A549 (cell line): Measurements from ENCODE around the gene CAMK2N2. TPM values are rescaled to one million over a fixed set of nuclear protein-coding genes. Genes with fewer than 3 reads are reported as not detected.

ENCODE experiments used
- ATAC-seq, 2 experiments: fragments of 200-7000 bp in 1 of 2; fragments of >200 bp in 1 of 2; cut with Nextera tagmentation in 1 of 2; cut with Tn5 transposase in 1 of 2; 3 replicates each; pipeline versions ENCODE4 v1.8.0 to v1.9.1; 2018 to 2020; ENCODE audit warnings: mild to moderate bottlenecking in 1 of 2, moderate library complexity in 1 of 2
- CTCF ChIA-PET: fragments of 300-600 bp; sonication (Branson Sonifier 250); formaldehyde crosslinking; extraction: SDS; loops from one replicate; lab custom pipeline; 2021; ENCODE audit warnings: antibody characterized with exemption, inconsistent platforms; lab: Yijun Ruan, JAX
- POLR2A ChIA-PET: fragments of 350-600 bp; formaldehyde crosslinking; extraction: SDS; loops from one replicate; lab custom pipeline; 2021; ENCODE audit warnings: antibody characterized with exemption, inconsistent platforms; lab: Yijun Ruan, JAX
- DNase-seq, 2 experiments: peaks; one replicate each; pipeline versions ENCODE4 v3.0.0 to v3.0.0-alpha.2; 2011 to 2016; ENCODE audit warnings: low read depth in 1 of 2, low spot score in 1 of 2
- FAIRE-seq: peaks from 2 replicates; lab custom pipeline; 2011; peaks lifted over from hg19 to GRCh38; lab: Jason Lieb, UNC
- H3K27ac ChIP-seq, 2 experiments: fragments of >200 bp; sonication (Bioruptor Twin); formaldehyde crosslinking; 3 replicates each; pipeline ENCODE4 v1.5.1; 2016 to 2017
- H3K4me1 ChIP-seq: fragments of >200 bp; sonication (Bioruptor Twin); formaldehyde crosslinking; 3 replicates; pipeline ENCODE4 v1.6.1; 2016
- H3K4me2 ChIP-seq: fragments of >200 bp; sonication (Bioruptor Twin); formaldehyde crosslinking; 3 replicates; pipeline ENCODE4 v1.6.1; 2016
- H3K4me3 ChIP-seq: fragments of >200 bp; sonication (Bioruptor Twin); formaldehyde crosslinking; 3 replicates; pipeline ENCODE4 v1.5.1; 2016
- H3K9me3 ChIP-seq: fragments of >200 bp; sonication (Bioruptor Twin); formaldehyde crosslinking; 3 replicates; pipeline ENCODE4 v1.6.1; 2016
- BHLHE40 ChIP-seq: IDR thresholded peaks from 2 replicates; pipeline ENCODE4 v1.6.1; 2012; ENCODE audit warnings: low read depth, low read length, inconsistent platforms
- CEBPB ChIP-seq, 2 experiments: fragments of >200 bp in 1 of 2; sonication (Bioruptor Twin) in 1 of 2; formaldehyde crosslinking in 1 of 2; IDR thresholded peaks; 2 replicates each; pipeline ENCODE4 v1.6.1; 2012 to 2016
- CHD4 ChIP-seq: fragments of 200-600 bp; sonication (generic); IDR thresholded peaks from 2 replicates; pipeline ENCODE4 v1.6.1; 2016; ENCODE audit warnings: antibody characterized with exemption, mild to moderate bottlenecking, borderline replicate concordance
- EHMT2 ChIP-seq: fragments of 200-600 bp; sonication (generic); IDR thresholded peaks from 2 replicates; pipeline ENCODE4 v1.6.1; 2016; ENCODE audit warnings: antibody characterized with exemption, low read depth, mild to moderate bottlenecking, moderate library complexity
- ESRRA ChIP-seq: fragments of 150-350 bp; IDR thresholded peaks from 2 replicates; pipeline ENCODE4 v1.6.1; 2014; ENCODE audit warnings: mild to moderate bottlenecking, low read length, borderline replicate concordance
- GATA3 ChIP-seq: IDR thresholded peaks from 2 replicates; pipeline ENCODE4 v1.6.1; 2012; ENCODE audit warnings: borderline replicate concordance
- HDAC2 ChIP-seq: fragments of 200-600 bp; sonication (generic); IDR thresholded peaks from 2 replicates; pipeline ENCODE4 v1.6.1; 2016
- HES2 ChIP-seq: fragments of >200 bp; sonication (Bioruptor Twin); formaldehyde crosslinking; IDR thresholded peaks from 2 replicates; pipeline ENCODE4 v1.6.1; 2016
- HEYL ChIP-seq: fragments of 250-450 bp; sonication (Bioruptor Pico); IDR thresholded peaks from 2 replicates; pipeline ENCODE4 v1.8.0; 2021; ENCODE audit warnings: mild to moderate bottlenecking, moderate library complexity
- JUNB ChIP-seq: fragments of >200 bp; sonication (Bioruptor Twin); formaldehyde crosslinking; IDR thresholded peaks from 2 replicates; pipeline ENCODE4 v1.6.1; 2016
- MAFK ChIP-seq: fragments of 450-650 bp; IDR thresholded peaks from 2 replicates; pipeline ENCODE4 v1.6.1; 2014; ENCODE audit not compliant: partially characterized antibody
- MAX ChIP-seq: IDR thresholded peaks from 2 replicates; pipeline ENCODE4 v1.6.1; 2012
- MAZ ChIP-seq: fragments of 150-350 bp; IDR thresholded peaks from 2 replicates; pipeline ENCODE4 v1.6.1; 2014; ENCODE audit warnings: antibody characterized with exemption, low read depth, low read length, borderline replicate concordance
- PHF8 ChIP-seq: fragments of 200-600 bp; sonication (generic); IDR thresholded peaks from 2 replicates; pipeline ENCODE4 v1.6.1; 2016; ENCODE audit warnings: low read depth, mild to moderate bottlenecking, antibody characterized with exemption, moderate library complexity, borderline replicate concordance
- SREBF2 ChIP-seq: fragments of 450-650 bp; IDR thresholded peaks from 2 replicates; pipeline ENCODE4 v1.6.1; 2014; ENCODE audit warnings: mild to moderate bottlenecking, moderate library complexity
- ZC3H11A ChIP-seq: fragments of 450-650 bp; IDR thresholded peaks from 2 replicates; pipeline ENCODE4 v1.6.1; 2014; ENCODE audit warnings: antibody characterized with exemption, mild to moderate bottlenecking
- WGBS: methylation state at CpG from one replicate; pipeline ENCODE4 v1.1.6; 2017; ENCODE audit errors: missing lambda C conversion rate; 5-methylcytosine and 5-hydroxymethylcytosine counted together
- polyA plus RNA-seq, 4 experiments: library from polyadenylated mRNA; depleted of rRNA in 3 of 4; stranded (reverse); fragments of >200 nt; fragmentation: RNase III in 1 of 4; extraction: RNeasy Plus Mini Kit Qiagen cat#74134 plus additional on column Dnase treatment in 1 of 4; gene quantifications; 2 replicates in 3 of 4; 3 replicates in 1 of 4; pipeline ENCODE4 v1.2.3, GENCODE V29; 2011 to 2017
- TF ChIP-seq, protein P1 (sequence below): IDR thresholded peaks from 2 replicates; pipeline ENCODE4 v1.6.1; 2012
- TF ChIP-seq, protein P2 (sequence below): IDR thresholded peaks from 2 replicates; pipeline ENCODE4 v1.6.1; 2012; ENCODE audit warnings: low read depth, borderline replicate concordance
- TF ChIP-seq, protein P3 (sequence below): fragments of >200 bp; sonication (Bioruptor Twin); formaldehyde crosslinking; IDR thresholded peaks from 3 replicates; pipeline ENCODE4 v1.5.1; 2016
- TF ChIP-seq, protein P4 (sequence below): fragments of 250-450 bp; sonication (Bioruptor Pico); IDR thresholded peaks from 2 replicates; pipeline ENCODE4 v1.5.0; 2021; ENCODE audit warnings: mild to moderate bottlenecking, moderate library complexity, borderline replicate concordance

Gene CAMK2N2
- polyA plus RNA-seq, 2 of the 4 experiments (the other 2 are of a cell fraction), result 0.05 to 0.71 TPM

DNA sequence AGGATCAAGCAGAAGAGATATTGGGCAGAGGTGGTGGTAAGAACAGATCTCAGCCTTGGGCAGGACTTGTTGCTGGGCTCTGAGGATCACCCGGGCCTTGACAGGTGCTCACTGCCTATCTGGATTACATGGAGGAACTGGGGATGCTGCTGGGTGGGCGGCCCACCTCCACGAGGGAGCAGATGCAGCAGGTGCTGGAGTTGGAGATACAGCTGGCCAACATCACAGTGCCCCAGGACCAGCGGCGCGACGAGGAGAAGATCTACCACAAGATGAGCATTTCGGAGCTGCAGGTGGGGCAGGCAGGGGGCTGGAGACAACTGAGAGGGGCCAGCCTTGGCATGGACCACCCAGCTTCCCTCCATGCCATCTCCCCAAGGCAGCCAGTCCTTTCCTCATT lies 22.3 kb upstream of the CAMK2N2 start:
- H3K4me2 ChIP-seq, result no peak overlapping the region
- H3K4me3 ChIP-seq, result no peak overlapping the region
- H3K9me3 ChIP-seq, result no peaks in the 10 kb centered on the region
- TF ChIP-seq SREBF2, result no peak
- no peak for TF ChIP-seq ZC3H11A
- no peak for TF ChIP-seq CEBPB (IDR thresholded peaks at IDR 0.05)
- TF ChIP-seq, protein P1, sequence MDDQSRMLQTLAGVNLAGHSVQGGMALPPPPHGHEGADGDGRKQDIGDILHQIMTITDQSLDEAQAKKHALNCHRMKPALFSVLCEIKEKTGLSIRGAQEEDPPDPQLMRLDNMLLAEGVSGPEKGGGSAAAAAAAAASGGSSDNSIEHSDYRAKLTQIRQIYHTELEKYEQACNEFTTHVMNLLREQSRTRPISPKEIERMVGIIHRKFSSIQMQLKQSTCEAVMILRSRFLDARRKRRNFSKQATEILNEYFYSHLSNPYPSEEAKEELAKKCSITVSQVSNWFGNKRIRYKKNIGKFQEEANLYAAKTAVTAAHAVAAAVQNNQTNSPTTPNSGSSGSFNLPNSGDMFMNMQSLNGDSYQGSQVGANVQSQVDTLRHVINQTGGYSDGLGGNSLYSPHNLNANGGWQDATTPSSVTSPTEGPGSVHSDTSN, result no peak
- no peak overlapping the region for H3K27ac ChIP-seq
- H3K4me1 ChIP-seq, result no peaks in the 10 kb centered on the region
- 72% methylated on average over 8 of the region's 8 CpGs for WGBS
- POLR2A ChIA-PET, result no interaction called here
- DNase-seq, result no peak
- CTCF ChIA-PET, result interaction anchor here (0.7 to 4.5 kb wide), 6 partner anchors 22 to 930 kb away, joined by 3 to 24 read pairs (median 5); partner anchors contain the start of gene VWA5B2
- FAIRE-seq, result no peak
- ATAC-seq, result no peak

DNA sequence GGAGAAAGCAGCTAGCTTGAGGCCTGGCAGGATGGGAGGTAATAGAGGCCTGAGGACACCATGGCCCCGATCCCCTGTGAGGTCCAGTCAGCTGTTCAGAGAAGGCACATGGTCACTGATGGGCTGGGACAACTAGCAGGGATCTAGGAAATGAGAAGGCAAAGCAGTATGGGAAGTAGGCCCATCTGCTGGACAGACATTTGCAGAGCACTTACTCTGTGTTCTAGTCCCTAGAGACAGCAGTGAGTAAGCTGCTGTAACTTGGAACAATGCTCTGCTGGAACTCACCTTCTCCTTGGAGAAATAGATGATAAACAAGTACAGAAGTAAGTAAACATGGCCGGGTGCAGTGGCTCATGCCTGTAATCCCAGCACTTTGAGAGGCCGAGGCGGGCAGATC lies 21.6 kb upstream of the CAMK2N2 start:
- H3K4me2 ChIP-seq, result no peak overlapping the region
- H3K4me3 ChIP-seq, result no peak overlapping the region
- no peak for DNase-seq
- H3K4me1 ChIP-seq, result no peaks in the 10 kb centered on the region
- FAIRE-seq, result no peak
- CTCF ChIA-PET, result interaction anchor here (1.9 kb wide), 1 partner anchor 11 kb away, joined by 5 read pairs; no protein-coding TSS in a partner anchor
- TF ChIP-seq HEYL (CRISPR knock-in tag) (no peak), PHF8 (no peak), BHLHE40 (no peak), EHMT2 (no peak), HES2 (no peak), GATA3 (no peak), HDAC2 (no peak), MAFK (no peak), ZC3H11A (no peak), JUNB (no peak), MAZ (no peak), MAX (no peak), CHD4 (no peak), ESRRA (no peak)
- TF ChIP-seq, protein P2, sequence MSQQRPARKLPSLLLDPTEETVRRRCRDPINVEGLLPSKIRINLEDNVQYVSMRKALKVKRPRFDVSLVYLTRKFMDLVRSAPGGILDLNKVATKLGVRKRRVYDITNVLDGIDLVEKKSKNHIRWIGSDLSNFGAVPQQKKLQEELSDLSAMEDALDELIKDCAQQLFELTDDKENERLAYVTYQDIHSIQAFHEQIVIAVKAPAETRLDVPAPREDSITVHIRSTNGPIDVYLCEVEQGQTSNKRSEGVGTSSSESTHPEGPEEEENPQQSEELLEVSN, result no peak
- TF ChIP-seq, protein P3, sequence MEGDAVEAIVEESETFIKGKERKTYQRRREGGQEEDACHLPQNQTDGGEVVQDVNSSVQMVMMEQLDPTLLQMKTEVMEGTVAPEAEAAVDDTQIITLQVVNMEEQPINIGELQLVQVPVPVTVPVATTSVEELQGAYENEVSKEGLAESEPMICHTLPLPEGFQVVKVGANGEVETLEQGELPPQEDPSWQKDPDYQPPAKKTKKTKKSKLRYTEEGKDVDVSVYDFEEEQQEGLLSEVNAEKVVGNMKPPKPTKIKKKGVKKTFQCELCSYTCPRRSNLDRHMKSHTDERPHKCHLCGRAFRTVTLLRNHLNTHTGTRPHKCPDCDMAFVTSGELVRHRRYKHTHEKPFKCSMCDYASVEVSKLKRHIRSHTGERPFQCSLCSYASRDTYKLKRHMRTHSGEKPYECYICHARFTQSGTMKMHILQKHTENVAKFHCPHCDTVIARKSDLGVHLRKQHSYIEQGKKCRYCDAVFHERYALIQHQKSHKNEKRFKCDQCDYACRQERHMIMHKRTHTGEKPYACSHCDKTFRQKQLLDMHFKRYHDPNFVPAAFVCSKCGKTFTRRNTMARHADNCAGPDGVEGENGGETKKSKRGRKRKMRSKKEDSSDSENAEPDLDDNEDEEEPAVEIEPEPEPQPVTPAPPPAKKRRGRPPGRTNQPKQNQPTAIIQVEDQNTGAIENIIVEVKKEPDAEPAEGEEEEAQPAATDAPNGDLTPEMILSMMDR, result no peak
- TF ChIP-seq, protein P4, sequence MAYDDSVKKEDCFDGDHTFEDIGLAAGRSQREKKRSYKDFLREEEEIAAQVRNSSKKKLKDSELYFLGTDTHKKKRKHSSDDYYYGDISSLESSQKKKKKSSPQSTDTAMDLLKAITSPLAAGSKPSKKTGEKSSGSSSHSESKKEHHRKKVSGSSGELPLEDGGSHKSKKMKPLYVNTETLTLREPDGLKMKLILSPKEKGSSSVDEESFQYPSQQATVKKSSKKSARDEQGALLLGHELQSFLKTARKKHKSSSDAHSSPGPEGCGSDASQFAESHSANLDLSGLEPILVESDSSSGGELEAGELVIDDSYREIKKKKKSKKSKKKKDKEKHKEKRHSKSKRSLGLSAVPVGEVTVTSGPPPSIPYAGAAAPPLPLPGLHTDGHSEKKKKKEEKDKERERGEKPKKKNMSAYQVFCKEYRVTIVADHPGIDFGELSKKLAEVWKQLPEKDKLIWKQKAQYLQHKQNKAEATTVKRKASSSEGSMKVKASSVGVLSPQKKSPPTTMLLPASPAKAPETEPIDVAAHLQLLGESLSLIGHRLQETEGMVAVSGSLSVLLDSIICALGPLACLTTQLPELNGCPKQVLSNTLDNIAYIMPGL (CRISPR knock-in tag), result no peak
- no peak overlapping the region for H3K27ac ChIP-seq
- POLR2A ChIA-PET, result no interaction called here
- 60% methylated on average over 4 of the region's 4 CpGs for WGBS
- ATAC-seq, result no peak
- H3K9me3 ChIP-seq, result no peaks in the 10 kb centered on the region
